NCI-H1417 treated with DMSO at 0.1 percent for 48 hours (cell line): Measurements from ENCODE around the gene GPRC5B.

Experiments used
- DNase-seq: peaks from one replicate; lab custom pipeline; 2025; lab: John Stamatoyannopoulos, UW

The GPRC5B gene

GRCh38 chr16:19871721-19872120, 12.9 kb downstream of the GPRC5B start:
- DNase-seq, result no peak

GRCh38 chr16:19868421-19868820, 16.2 kb downstream of the GPRC5B start:
- no peak for DNase-seq

GRCh38 chr16:19864566-19864965, 20.1 kb downstream of the GPRC5B start:
- DNase-seq, result no peak

GRCh38 chr16:19863990-19864389, 20.7 kb downstream of the GPRC5B start:
- no peak for DNase-seq

GRCh38 chr16:19861811-19862327, 22.8 kb downstream of the GPRC5B start:
- no peak for DNase-seq

DNA sequence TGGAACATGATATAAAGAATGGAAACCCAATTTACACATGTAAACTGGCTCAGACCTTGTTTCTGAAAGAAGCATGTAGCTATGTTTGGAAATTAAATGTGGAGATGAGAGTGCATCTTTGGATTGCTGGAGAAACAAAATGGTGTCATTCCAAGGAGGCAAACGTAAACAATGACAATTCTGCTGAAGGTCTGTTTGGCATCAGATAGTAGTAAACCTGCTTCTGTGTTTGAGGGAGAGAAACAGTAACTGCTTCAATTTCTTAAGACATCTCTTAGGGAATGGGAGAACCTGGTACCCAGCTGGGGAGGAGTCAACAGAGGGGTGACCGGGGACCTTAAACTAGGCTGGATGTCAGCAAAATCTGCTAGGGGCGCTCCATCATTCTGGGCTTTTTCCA, 23.5 kb downstream of the GPRC5B start:
- DNase-seq, result no peak

DNA sequence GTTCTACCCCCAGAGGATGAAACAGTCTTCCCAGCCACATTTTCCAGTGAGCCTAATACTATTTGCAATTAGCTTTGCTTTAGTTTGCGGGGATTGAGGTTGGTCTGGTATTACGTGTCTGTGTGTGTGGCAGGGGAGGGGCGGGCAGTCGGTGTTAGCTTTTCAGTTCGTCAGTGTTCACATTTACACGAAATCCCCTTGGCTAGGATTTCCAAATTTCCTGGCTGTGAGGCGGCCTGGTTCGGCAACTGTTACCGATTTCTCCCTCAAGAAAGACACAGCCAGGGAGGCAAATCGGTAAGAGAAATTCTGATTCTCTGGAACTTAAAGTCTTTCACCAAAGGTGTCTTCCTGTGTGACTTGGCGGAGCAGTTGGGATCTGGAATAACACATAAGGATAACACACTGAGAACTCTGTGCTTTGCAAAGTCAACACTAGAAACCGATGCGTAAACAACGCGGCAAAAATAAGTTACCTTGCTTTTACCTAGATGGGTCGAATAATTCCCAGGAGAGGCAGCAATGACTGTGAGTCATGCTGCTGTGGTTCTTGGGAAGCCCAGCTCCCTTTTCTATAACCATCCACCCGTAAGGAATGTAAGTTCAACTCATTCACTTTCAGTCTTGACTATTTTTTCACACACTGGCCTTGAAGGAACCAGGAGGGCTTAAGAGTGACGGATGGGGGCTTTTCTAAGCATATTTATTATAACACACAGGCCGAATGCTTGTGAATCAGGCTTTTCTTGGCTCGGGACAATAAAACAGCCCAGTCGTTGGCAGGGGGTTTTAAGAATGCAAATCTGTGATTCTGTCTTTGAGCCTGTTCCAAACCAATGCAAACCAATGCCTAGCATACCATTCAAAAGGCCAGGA, 24.2 kb downstream of the GPRC5B start:
- no peak for DNase-seq

- DNase-seq, result no peak
These were observed 25.0 kb downstream of the GPRC5B start for GRCh38 chr16:19859603-19860002.

DNA sequence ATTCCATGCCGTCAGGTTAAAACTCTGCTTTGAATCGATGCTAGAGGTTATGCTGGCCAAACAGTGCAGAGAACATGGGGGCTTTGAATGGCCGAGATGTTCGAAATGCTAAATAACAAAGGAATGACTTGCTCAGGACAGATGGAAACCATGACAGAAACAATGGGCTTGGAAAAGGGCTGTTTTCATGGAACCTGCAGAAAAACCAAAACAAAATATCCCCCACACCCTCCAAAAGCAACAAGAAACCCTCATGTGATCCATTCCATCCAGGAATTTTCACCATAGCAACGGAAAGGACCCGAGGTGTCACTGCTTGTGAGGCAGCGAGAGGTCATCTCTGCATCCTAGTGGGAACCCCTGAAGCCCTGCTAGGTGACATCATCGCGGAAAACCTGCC, 25.5 kb downstream of the GPRC5B start:
- no peak for DNase-seq

DNA sequence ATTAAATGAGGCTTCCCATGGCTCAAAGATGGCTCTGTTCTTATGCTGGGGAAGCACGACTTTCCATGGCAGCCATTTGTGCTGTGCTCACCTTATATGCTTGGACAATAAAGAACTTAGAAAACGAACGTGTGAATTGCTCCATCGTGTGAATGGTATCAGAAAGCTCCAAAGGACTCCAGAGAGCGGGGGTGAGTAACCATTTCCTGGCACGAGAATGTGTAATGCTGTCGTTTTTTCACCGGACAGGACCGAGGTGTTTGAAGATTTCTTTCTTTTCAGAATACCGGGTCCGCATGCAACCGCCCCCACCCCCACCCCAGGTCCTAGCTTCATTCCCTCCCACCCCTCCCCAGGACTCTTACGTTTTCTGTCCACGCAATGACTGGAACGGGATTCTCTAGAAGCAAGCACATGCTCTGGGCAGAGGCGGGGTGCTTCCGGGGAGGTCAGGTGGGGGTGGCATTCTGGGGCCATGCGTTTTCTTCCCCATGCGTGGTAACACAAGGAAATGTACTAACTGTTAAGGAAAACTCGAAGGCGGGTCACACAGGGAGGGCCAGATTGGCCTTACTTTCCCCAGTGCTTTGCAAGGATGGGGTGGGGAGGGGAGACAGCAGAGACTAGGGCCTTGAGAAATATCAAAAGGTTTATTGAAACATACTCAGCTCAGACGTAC, 26.2 kb downstream of the GPRC5B start:
- no peak for DNase-seq

- no peak for DNase-seq
These were observed 26.9 kb downstream of the GPRC5B start for GRCh38 chr16:19857593-19858339.

DNA sequence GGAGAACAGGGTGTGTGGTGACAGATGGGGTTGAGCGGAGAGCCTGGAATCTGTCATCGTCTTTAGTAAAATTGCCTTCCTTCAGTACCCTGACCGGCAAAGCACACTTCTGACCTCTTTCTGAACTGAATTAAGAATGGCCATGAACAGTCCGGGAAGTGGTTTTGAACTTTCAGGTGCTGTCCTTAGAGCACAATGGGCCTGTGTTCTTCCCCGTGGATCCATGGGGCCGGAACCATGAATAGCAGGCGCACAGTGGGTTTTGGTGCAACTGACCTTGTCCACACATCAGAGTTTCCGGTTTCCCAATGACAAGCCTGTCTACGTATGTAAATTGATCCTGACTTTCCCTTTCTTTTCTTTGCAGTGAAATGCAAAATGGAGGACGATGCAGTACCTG, 28.5 kb downstream of the GPRC5B start:
- DNase-seq, result no peak

DNA sequence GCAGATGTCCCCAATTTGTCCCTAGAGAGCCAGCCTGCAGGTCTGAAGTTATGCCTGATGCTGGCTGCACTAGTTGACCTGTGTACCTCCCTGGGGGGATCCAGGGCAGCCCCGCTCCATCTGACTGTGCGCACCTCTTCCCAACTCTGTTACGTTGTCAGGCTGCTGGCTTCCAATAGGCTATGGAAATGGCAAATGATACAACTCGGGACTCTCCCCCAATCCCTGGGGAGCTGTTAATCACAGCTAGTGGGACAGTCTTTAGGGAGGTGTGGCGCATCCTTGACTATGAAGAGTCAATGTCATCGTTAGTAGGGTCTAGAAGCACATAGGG, 30.1 kb downstream of the GPRC5B start:
- DNase-seq, result no peak

GRCh38 chr16:19853742-19854542, 30.7 kb downstream of the GPRC5B start:
- no peak for DNase-seq

DNA sequence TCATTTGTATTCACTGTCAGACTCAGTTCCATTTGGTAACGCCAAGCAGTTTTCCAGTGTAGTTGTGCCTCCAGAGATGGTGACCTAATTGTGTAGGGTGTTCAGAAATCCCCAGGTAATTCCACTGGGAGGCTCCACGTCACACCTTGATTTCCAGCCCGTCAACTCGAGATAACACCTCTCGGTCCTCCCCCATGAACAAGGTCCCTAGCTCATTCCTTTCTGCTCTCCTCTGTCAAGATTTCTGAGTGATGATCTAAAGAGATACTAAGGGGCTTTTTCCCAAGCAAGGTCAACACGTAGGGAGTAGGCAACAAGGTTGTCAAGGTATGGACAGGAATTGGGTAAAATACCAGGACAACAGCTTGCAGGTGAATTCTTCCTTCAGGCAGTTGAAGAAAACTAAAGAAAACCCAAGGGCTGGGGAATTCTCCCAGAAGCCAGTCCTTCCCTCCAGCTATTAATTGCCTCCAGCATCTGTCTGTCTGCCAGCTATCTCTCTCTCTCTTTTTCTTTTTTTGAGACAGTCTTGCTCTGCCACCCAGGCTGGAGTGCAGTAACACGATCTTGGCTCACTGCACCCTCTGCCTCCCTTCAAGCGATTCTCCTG, 31.4 kb downstream of the GPRC5B start:
- no peak for DNase-seq

GRCh38 chr16:19851476-19851875, 33.2 kb downstream of the GPRC5B start:
- DNase-seq, result no peak

DNA sequence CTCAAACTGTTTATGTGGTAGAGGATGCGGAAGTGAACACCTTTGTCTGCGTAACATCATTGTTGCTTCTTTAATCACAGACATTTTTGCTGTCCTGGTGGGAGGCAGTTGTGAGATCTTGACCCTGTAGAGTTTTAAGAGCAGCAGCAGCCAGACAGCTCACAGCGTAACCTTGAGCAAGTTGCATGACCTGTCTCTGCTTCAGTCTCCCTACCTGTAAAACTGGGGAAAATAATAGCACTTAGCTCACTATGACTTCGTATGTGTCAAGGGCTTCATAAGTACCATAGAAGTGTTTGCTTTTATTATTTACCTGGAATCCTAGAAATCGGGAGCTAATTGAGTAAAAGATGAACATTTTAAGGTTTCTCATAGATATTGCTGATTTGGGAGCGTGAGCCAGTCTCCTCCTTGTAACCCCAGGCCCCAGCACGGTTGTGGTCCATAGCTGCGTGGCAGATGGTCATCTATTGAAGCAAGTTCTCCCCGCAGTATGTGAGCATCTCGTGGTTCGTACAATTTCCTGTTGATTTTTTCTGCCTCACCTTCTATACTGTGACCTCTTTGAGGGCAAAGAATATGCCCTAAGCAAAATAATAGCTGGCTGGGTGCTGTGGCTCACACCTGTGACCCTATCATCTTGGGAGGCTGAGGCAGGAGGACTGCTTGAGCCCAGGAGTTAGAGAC, 34.4 kb downstream of the GPRC5B start:
- DNase-seq, result no peak

GRCh38 chr16:19848756-19849155, 35.9 kb downstream of the GPRC5B start:
- no peak for DNase-seq

- DNase-seq, result no peak
These were observed 38.2 kb downstream of the GPRC5B start for GRCh38 chr16:19846436-19846835.

DNA sequence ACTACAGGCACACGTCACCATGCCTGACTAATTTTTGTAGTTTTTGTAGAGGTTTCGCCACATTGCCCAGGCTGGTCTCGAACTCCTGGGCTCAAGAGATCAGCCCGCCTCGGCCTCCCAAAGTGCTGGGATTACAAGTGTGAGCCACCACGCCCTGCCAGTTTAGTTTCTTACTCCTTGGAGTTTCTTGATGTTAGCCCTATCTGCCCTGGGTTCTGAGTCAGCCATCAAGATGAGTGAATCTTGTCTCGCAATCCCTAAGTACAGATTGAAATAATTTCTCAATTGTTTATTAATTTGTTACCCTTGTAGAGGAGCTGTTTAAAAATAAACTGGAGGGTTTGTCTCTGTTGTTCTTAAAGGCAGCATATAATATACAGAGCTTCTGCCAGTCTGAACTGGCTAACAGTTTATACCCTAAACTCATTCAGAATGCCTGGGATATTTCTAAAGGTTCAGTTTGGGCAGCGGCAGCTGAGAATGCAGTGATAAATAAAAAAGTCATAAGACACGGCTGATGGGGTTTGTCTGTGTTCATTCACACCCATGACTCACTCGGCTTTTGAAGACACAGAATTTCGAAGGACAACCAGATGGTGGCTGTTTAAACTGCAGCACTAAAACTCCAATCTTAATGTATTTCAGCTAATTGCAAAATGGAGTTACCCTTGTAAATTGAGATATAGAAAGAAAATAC, 39.6 kb downstream of the GPRC5B start:
- no peak for DNase-seq
